WTC11 (cell line): ENCODE data around the gene CNPY3. TPM values are rescaled to one million over a fixed set of nuclear protein-coding genes. Genes with fewer than 3 reads are reported as not detected.

Experiments used
- ATAC-seq: fragments of 200-7000 bp; cut with Tn5 transposase; 2 replicates; pipeline ENCODE4 v1.10.0; 2021; ENCODE audit warnings: mild to moderate bottlenecking, moderate library complexity
- CTCF ChIA-PET: fragments of 300-600 bp; sonication (Branson Sonifier 250); formaldehyde crosslinking; loops from one replicate; lab custom pipeline; 2021; ENCODE audit warnings: antibody characterized with exemption; lab: Charles Lee
- POLR2A ChIA-PET: fragments of 350-600 bp; sonication (Branson Sonifier 250); formaldehyde crosslinking; loops from one replicate; lab custom pipeline; 2021; ENCODE audit warnings: antibody characterized with exemption; lab: Charles Lee
- DNase-seq: peaks from one replicate; pipeline ENCODE4 v3.0.0; 2021; ENCODE audit warnings: low spot score
- H3K27ac Mint-ChIP-seq: 2 replicates; pipeline ENCODE4 v1.8.0; 2021; ENCODE audit warnings: mixed read lengths
- H3K27me3 Mint-ChIP-seq: 2 replicates; pipeline ENCODE4 v1.8.0; 2021; ENCODE audit warnings: low read depth, mild to moderate bottlenecking, moderate library complexity, mixed read lengths
- H3K36me3 Mint-ChIP-seq: 2 replicates; pipeline ENCODE4 v1.8.0; 2021; ENCODE audit warnings: mixed read lengths
- H3K4me1 Mint-ChIP-seq: 2 replicates; pipeline ENCODE4 v1.8.0; 2022; ENCODE audit warnings: mixed read lengths
- H3K4me3 Mint-ChIP-seq: 2 replicates; pipeline ENCODE4 v1.8.0; 2021; ENCODE audit warnings: mild to moderate bottlenecking, moderate library complexity, mixed read lengths
- H3K9me3 Mint-ChIP-seq: 2 replicates; pipeline ENCODE4 v1.8.0; 2021; ENCODE audit warnings: mixed read lengths
- ARID4B ChIP-seq: sonication (generic); formaldehyde crosslinking; IDR thresholded peaks from 2 replicates; pipeline ENCODE4 v1.8.0; 2023; ENCODE audit warnings: missing genetic modification reagents, mild to moderate bottlenecking, borderline replicate concordance
- CREB1 ChIP-seq: sonication (generic); formaldehyde crosslinking; IDR thresholded peaks from 2 replicates; pipeline ENCODE4 v1.8.0; 2023; ENCODE audit warnings: mild to moderate bottlenecking, missing genetic modification reagents
- ELF4 ChIP-seq: sonication (generic); formaldehyde crosslinking; IDR thresholded peaks from 2 replicates; pipeline ENCODE4 v1.8.1; 2022; ENCODE audit warnings: low read depth, mild to moderate bottlenecking, moderate library complexity, missing genetic modification reagents
- FOXJ3 ChIP-seq: sonication (generic); formaldehyde crosslinking; IDR thresholded peaks from 2 replicates; pipeline ENCODE4 v1.9.0; 2021; ENCODE audit warnings: missing genetic modification reagents, mild to moderate bottlenecking, borderline replicate concordance
- FOXK1 ChIP-seq: sonication (generic); formaldehyde crosslinking; IDR thresholded peaks from 2 replicates; pipeline ENCODE4 v1.8.0; 2022; ENCODE audit warnings: mild to moderate bottlenecking, moderate library complexity, missing genetic modification reagents
- MAX ChIP-seq: sonication (generic); formaldehyde crosslinking; IDR thresholded peaks from 2 replicates; pipeline ENCODE4 v1.8.0; 2022; ENCODE audit warnings: mild to moderate bottlenecking, missing genetic modification reagents
- MYBL2 ChIP-seq: sonication (generic); formaldehyde crosslinking; IDR thresholded peaks from 2 replicates; pipeline ENCODE4 v1.8.1; 2023; ENCODE audit warnings: mild to moderate bottlenecking, moderate library complexity, missing genetic modification reagents
- PRRX2 ChIP-seq: fragments of 250-450 bp; sonication (Bioruptor Pico); IDR thresholded peaks from 2 replicates; pipeline ENCODE4 v1.8.0; 2021; ENCODE audit warnings: mild to moderate bottlenecking
- RELA ChIP-seq: sonication (generic); formaldehyde crosslinking; IDR thresholded peaks from 2 replicates; pipeline ENCODE4 v1.8.1; 2022; ENCODE audit warnings: missing genetic modification reagents, mild to moderate bottlenecking, borderline replicate concordance
- STAT6 ChIP-seq: sonication (generic); formaldehyde crosslinking; conservative IDR thresholded peaks from 2 replicates; pipeline ENCODE4 v1.8.1; 2023; ENCODE audit warnings: mild to moderate bottlenecking, low read depth, missing genetic modification reagents, moderate library complexity
- TEAD1 ChIP-seq: sonication (generic); formaldehyde crosslinking; IDR thresholded peaks from 2 replicates; pipeline ENCODE4 v1.8.0; 2022; ENCODE audit warnings: mild to moderate bottlenecking, missing genetic modification reagents
- ZNF138 ChIP-seq: sonication (generic); formaldehyde crosslinking; conservative IDR thresholded peaks from 2 replicates; pipeline ENCODE4 v1.8.1; 2022; ENCODE audit warnings: mild to moderate bottlenecking, moderate library complexity, missing genetic modification reagents
- ZNF671 ChIP-seq: fragments of 250-450 bp; sonication (Bioruptor Pico); IDR thresholded peaks from 2 replicates; pipeline ENCODE4 v1.8.0; 2021; ENCODE audit warnings: mild to moderate bottlenecking
- total RNA-seq: library from RNA; stranded (reverse); gene quantifications from 3 replicates; pipeline ENCODE4 v1.2.3, GENCODE V29; 2021

Gene CNPY3
- total RNA-seq, 1 experiment from 2014 or later, result 67.0 TPM

GRCh38 chr6:42978839-42979522, 49.7 kb downstream of the CNPY3 start, which contains the start of gene PEX6 (continued):
- TF ChIP-seq ARID4B (CRISPR knock-in tag) (peak; percentile 46; the same call in 1 of the 2 replicates), TEAD1 (CRISPR knock-in tag) (0 out of 2 replicates have a peak, but pooled peaks have one; percentile 30), MAX (CRISPR knock-in tag) (peak; percentile 81)
- TF ChIP-seq, all 79 proteins: peak for 14

- DNase-seq (no peak), ATAC-seq (0 out of 2 replicates have a peak, but pooled peaks have one; percentile 0)
- POLR2A ChIA-PET, result interaction anchor here (0.6 to 1.9 kb wide), 10 partner anchors 14 to 73 kb away, joined by 3 to 11 read pairs (median 3); partner anchors contain the start of genes CNPY3 and GNMT
- H3K4me1 Mint-ChIP-seq, result peaks cover 22% of the 10 kb centered on the region
- TF ChIP-seq ZNF138 (CRISPR knock-in tag), result no peak
- TF ChIP-seq FOXK1, result no peak
- no peak for TF ChIP-seq CREB1 (CRISPR knock-in tag)
- TF ChIP-seq ELF4, result no peak
- no peak for TF ChIP-seq STAT6
- no peak for TF ChIP-seq MYBL2 (CRISPR knock-in tag)
- TF ChIP-seq ZNF671 (CRISPR knock-in tag), result no peak
- no peaks in the 10 kb centered on the region for H3K27me3 Mint-ChIP-seq
- CTCF ChIA-PET, result interaction anchor here (1.1 to 3.7 kb wide), 10 partner anchors 11 to 164 kb away, joined by 3 to 19 read pairs (median 5); partner anchors contain the start of genes GNMT, KLHDC3 and MEA1
- peak overlapping the region; percentile 98 for H3K27ac Mint-ChIP-seq
- H3K36me3 Mint-ChIP-seq, result no peaks in the 10 kb centered on the region
- no peaks in the 10 kb centered on the region for H3K9me3 Mint-ChIP-seq
- H3K4me3 Mint-ChIP-seq, result peak overlapping the region; percentile 91
Measured at GRCh38 chr6:42979523-42980177, 50.4 kb downstream of the CNPY3 start.

- TF ChIP-seq PRRX2 (CRISPR knock-in tag), result no peak
- TF ChIP-seq RELA (CRISPR knock-in tag), result no peak
- no peak for TF ChIP-seq FOXJ3 (CRISPR knock-in tag)
- TF ChIP-seq, all 79 proteins: peak for 0
- H3K36me3 Mint-ChIP-seq, result no peaks in the 10 kb centered on the region
- ChIA-PET POLR2A (no interaction called here), CTCF (no interaction called here)
- no peak for ATAC-seq
- no peaks in the 10 kb centered on the region for H3K27me3 Mint-ChIP-seq
- no peak overlapping the region for H3K4me3 Mint-ChIP-seq
- H3K27ac Mint-ChIP-seq, result peak overlapping the region; percentile 5; the same call in 1 of the 2 replicates
- no peak for DNase-seq
- no peaks in the 10 kb centered on the region for H3K9me3 Mint-ChIP-seq
- peaks cover 30% of the 10 kb centered on the region for H3K4me1 Mint-ChIP-seq
Measured at GRCh38 chr6:42981836-42982235, 52.6 kb downstream of the CNPY3 start.
